ENCODE measurements around the gene ASB12. TPM values are rescaled to one million over a fixed set of nuclear protein-coding genes. Genes with fewer than 3 reads are reported as not detected.
"Not testable (repeated sequence)": the region's sequence is repeated elsewhere in the genome, so short reads cannot be mapped to it uniquely, and the experiment has no call there.

The ASB12 gene
- total and polyA plus RNA-seq, 2 of the 8 experiments (the other 6 are each of a cell fraction or from before 2014, with no cell fraction given): 1.3 to 1.7 TPM

DNA sequence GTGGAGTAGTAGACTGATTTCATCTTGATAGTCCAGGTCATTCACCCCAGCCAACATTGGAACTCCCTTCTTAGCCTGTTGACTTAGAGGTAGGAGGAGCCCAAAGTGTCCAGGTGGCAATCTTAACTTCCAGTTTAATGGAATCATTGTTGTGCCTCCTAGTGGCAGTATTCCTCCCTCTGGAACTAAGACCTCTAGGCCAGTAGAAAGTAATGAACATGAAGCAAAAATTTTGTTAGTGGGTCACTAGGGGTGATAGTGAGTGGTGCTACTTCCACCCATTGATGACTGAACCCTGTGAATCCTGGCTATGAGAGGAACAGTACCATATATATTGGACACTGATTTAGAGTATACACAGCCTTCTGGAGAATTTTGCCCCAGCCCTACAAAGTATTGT is 16.4 kb downstream of the ASB12 start:
- H3K27me3 ChIP-seq (replicated peaks in 1 of 4; ENCODE audit: control insufficient read depth in 3 of 4, extremely low read depth in 1 of 4, insufficient read depth in 3 of 4, low read length in 3 of 4); H3K4me3 ChIP-seq (ENCODE audit: extremely low read depth in 1 of 4, insufficient read depth in 2 of 4, low read depth in 3 of 4, low read length in 4 of 4); H4K20me1 ChIP-seq (replicated peaks in 1 of 2; ENCODE audit: control insufficient read depth in 1 of 2, insufficient read depth in 2 of 2, low read length in 2 of 2); H3K36me3 ChIP-seq (ENCODE audit: control insufficient read depth in 2 of 4, insufficient read depth in 4 of 4, low read length in 3 of 4); H2BK15ac ChIP-seq (ENCODE audit: low read length); H2BK20ac ChIP-seq (ENCODE audit: low read length); H3K4ac ChIP-seq (replicated peaks; ENCODE audit: insufficient read length, low read depth, low read length); H3K4me1 ChIP-seq (replicated peaks in 1 of 4; ENCODE audit: control insufficient read depth in 3 of 4, insufficient read depth in 4 of 4, low read length in 3 of 4); H3K27ac ChIP-seq (ENCODE audit: low read depth, low read length); H2AK5ac ChIP-seq (ENCODE audit: low read depth, low read length); H3K9ac ChIP-seq (replicated peaks in 1 of 4; ENCODE audit: extremely low read depth in 1 of 4, low read depth in 3 of 4, low read length in 3 of 4); H3K14ac ChIP-seq (ENCODE audit: insufficient read length); H3K23me2 ChIP-seq (ENCODE audit: low read depth, low read length); POLR2A ChIA-PET (ENCODE audit: partially characterized antibody); H4K8ac ChIP-seq (ENCODE audit: extremely low read depth, insufficient read depth, low read length); H4K5ac ChIP-seq (ENCODE audit: insufficient read length, low read depth, low read length); H3K79me2 ChIP-seq (ENCODE audit: control insufficient read depth in 1 of 2, insufficient read depth in 2 of 2, low read length in 2 of 2); H3K56ac ChIP-seq (replicated peaks; ENCODE audit: insufficient read length, low read depth, low read length); DNase-seq (ENCODE audit: low read depth in 1 of 2, low spot score in 2 of 2); H3K4me2 ChIP-seq (ENCODE audit: insufficient read depth in 1 of 2, low read depth in 2 of 2, low read length in 2 of 2); H4K91ac ChIP-seq (replicated peaks; ENCODE audit: insufficient read length, low read length); H2AFZ ChIP-seq (ENCODE audit: low read length); H3K9me3 ChIP-seq (ENCODE audit: insufficient read depth in 2 of 2, low read depth in 1 of 2, low read length in 1 of 2); H2BK12ac ChIP-seq (ENCODE audit: low read depth, low read length); H3K18ac ChIP-seq (ENCODE audit: extremely low read depth, low read length); H2BK5ac ChIP-seq (ENCODE audit: low read depth, low read length); H3K79me1 ChIP-seq (ENCODE audit: low read depth, low read length); H2BK120ac ChIP-seq (replicated peaks; ENCODE audit: low read depth, low read length); H3K23ac ChIP-seq (ENCODE audit: insufficient read length): not testable (repeated sequence)
- CTCF ChIA-PET (ENCODE audit: partially characterized antibody): interaction anchor here (0.5 kb wide), 1 partner anchor 284 kb away, joined by 3 read pairs; no protein-coding TSS in a partner anchor
- FAIRE-seq: peak; percentile 69
- peak in 1 of 3 experiments; percentile 21; a peak in 1 of 4 replicates for TF ChIP-seq CTCF (IDR thresholded peaks at IDR 0.05; ENCODE audit: control extremely low read depth in 1 of 3, insufficient read depth in 1 of 3, low read depth in 1 of 3, low read length in 3 of 3)
- TF ChIP-seq RAD21 (IDR thresholded peaks at IDR 0.05 in 1 of 2, conservative IDR thresholded peaks at IDR 0.05 in 1 of 2; ENCODE audit: low read depth in 2 of 2, low read length in 2 of 2): peak; percentile 25 to 43; a peak in 2 of 4 replicates
